Adrenal gland (tissue), 5 donors: ENCODE measurements around the gene GNB3.
"Not testable (repeated sequence)": the region's sequence is repeated elsewhere in the genome, so short reads cannot be mapped to it uniquely, and the experiment has no call there.

Source experiments
- CTCF ChIP-seq, 6 experiments: fragments of 450-650 bp in 4 of 6; fragments of 200-600 bp in 2 of 6; sonication (generic) in 1 of 6; IDR thresholded peaks; 1 replicate in 5 of 6; 2 replicates in 1 of 6; pipeline versions ENCODE4 v1.5.1 to v1.8.0; 2016 to 2021; ENCODE audit warnings: antibody characterized with exemption in 6 of 6, mild to moderate bottlenecking in 2 of 6, moderate library complexity in 1 of 6
- POLR2A ChIP-seq, 2 donors: fragments of 450-650 bp; IDR thresholded peaks; one replicate each; pipeline ENCODE4 v1.6.1; 2017; ENCODE audit warnings: antibody characterized with exemption in 2 of 2, mild to moderate bottlenecking in 2 of 2, moderate library complexity in 1 of 2
- donor health status: DM: no; HTN: no; CAD: no.

DNA sequence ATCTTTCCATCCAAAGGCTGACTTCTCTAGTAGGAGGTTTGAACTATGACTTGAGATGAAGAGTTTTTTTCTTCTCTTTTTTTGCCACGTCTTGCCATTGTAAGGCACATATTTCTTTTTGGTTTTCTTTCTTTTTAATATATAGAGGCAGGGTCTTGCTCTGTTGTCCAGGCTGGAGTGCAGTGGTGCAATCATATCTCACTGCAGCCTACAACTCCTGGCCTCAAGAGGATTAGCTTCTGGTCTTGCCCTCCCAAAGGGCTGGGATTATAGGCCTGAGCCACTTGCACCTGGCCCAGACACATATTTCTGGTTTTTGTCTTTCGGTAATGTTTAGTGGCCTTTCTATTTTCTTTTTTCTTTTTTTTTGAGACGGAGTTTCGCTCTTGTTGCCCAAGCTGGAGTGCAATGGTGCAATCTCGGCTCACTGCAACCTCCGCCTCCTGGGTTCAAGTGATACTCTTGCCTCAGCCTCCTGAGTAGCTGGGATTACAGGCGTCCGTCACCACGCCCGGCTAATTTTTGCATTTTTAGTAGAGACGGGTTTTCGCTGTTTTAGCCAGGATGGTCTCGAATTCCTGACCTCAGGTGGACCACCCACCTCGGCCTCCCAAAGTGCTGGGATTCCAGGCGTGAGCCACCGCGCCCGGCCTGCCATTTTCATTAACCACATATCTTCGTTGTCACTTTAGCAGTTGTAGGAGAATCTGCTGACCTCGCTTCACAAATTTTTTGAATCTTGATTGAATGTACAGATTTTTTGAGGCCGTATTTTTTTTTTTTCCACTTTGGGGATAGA, 49.2 kb downstream of the GNB3 start:
- TF ChIP-seq POLR2A, CTCF (IDR thresholded peaks at IDR 0.05): not testable (repeated sequence)
